Panc1 (cell line): ENCODE results near the gene CYB5RL. TPM values are rescaled to one million over a fixed set of nuclear protein-coding genes. Genes with fewer than 3 reads are reported as not detected.

Experiments used
- ATAC-seq: fragments of 200-7000 bp; cut with Tn5 transposase; 2 replicates; pipeline ENCODE4 v1.9.1; 2020; ENCODE audit warnings: mild to moderate bottlenecking, moderate library complexity
- BruUV-seq: library from RNA; stranded (reverse); fragments of 400-500 nt; replicated peaks from 2 replicates; lab custom pipeline; 2021; lab: Mats Ljungman, UMichigan
- CTCF ChIA-PET: fragments of 300-600 bp; sonication (Branson Sonifier 250); formaldehyde crosslinking; loops from one replicate; lab custom pipeline; 2022; ENCODE audit warnings: antibody characterized with exemption; lab: Charles Lee
- POLR2A ChIA-PET: fragments of 300-600 bp; sonication (Branson Sonifier 250); formaldehyde crosslinking; loops from one replicate; lab custom pipeline; 2022; ENCODE audit warnings: antibody characterized with exemption; lab: Charles Lee
- DNase-seq: peaks from one replicate; pipeline ENCODE4 v3.0.0-alpha.2; 2010; ENCODE audit warnings: low read depth, low spot score
- H3K27ac ChIP-seq: 2 replicates; pipeline ENCODE4 v1.5.1; 2011; ENCODE audit warnings: mild to moderate bottlenecking, low read length, inconsistent platforms
- H3K27me3 ChIP-seq: fragments of 200-500 bp; sonication (Bioruptor generic); 2 replicates; pipeline ENCODE4 v1.6.0; 2014; ENCODE audit warnings: low read length, inconsistent platforms; ENCODE audit not compliant: control insufficient read depth, insufficient read depth
- H3K36me3 ChIP-seq: fragments of 200-500 bp; sonication (Bioruptor generic); 2 replicates; pipeline ENCODE4 v1.5.1; 2014; ENCODE audit warnings: inconsistent platforms, mild to moderate bottlenecking, low read length, moderate library complexity; ENCODE audit not compliant: control insufficient read depth, insufficient read depth
- H3K4me1 ChIP-seq: 2 replicates; pipeline ENCODE4 v1.5.1; 2011; ENCODE audit warnings: inconsistent platforms, mild to moderate bottlenecking, low read length, moderate library complexity; ENCODE audit not compliant: control insufficient read depth, insufficient read depth
- H3K4me3 ChIP-seq, 2 experiments: 2 replicates each; pipeline ENCODE4 v1.5.1; 2011 to 2012; ENCODE audit warnings: low read depth in 2 of 2, low read length in 2 of 2, mild to moderate bottlenecking in 2 of 2, inconsistent platforms in 1 of 2, moderate library complexity in 1 of 2
- H3K9me3 ChIP-seq: fragments of 200-500 bp; sonication (Bioruptor generic); 2 replicates; pipeline ENCODE4 v1.5.1; 2014; ENCODE audit warnings: low read depth, mild to moderate bottlenecking, inconsistent platforms, low read length, moderate library complexity; ENCODE audit not compliant: control insufficient read depth, insufficient read depth
- CTCF ChIP-seq: fragments of 450-650 bp; IDR thresholded peaks from 2 replicates; pipeline ENCODE4 v1.5.1; 2017; ENCODE audit warnings: mild to moderate bottlenecking
- POLR2AphosphoS5 ChIP-seq: IDR thresholded peaks from 2 replicates; pipeline ENCODE4 v1.6.1; 2012; ENCODE audit warnings: mild to moderate bottlenecking, low read depth, low read length, moderate library complexity
- REST ChIP-seq, 2 experiments: IDR thresholded peaks; 2 replicates each; pipeline ENCODE4 v1.6.1; 2011 to 2012; ENCODE audit warnings: low read depth in 2 of 2, control low read depth in 1 of 2, low read length in 1 of 2, mild to moderate bottlenecking in 1 of 2, moderate library complexity in 1 of 2; ENCODE audit not compliant: insufficient read depth in 1 of 2
- SIN3A ChIP-seq: IDR thresholded peaks from 2 replicates; pipeline ENCODE4 v1.6.1; 2012; ENCODE audit warnings: low read depth, mild to moderate bottlenecking, low read length, moderate library complexity, borderline replicate concordance; ENCODE audit not compliant: insufficient read depth
- TCF7L2 ChIP-seq: IDR thresholded peaks from 2 replicates; pipeline ENCODE4 v1.6.1; 2011; ENCODE audit warnings: mild to moderate bottlenecking, low read depth, low read length, inconsistent platforms
- in situ Hi-C: cut with HindIII; loops from 2 replicates; pipeline ENCODE4 v1.10.0; 2016; ENCODE audit warnings: low sequenced_read_pairs, low pct_unique_long_range_greater_than_20kb
- intact Hi-C: fragments of 100-400 bp; cut with micrococcal nuclease; formaldehyde crosslinking; loops from one replicate; pipeline ENCODE4 v1.10.0; 2022; ENCODE audit not compliant: unreplicated experiment
- total RNA-seq: library from RNA; stranded (reverse); gene quantifications from one replicate; pipeline ENCODE4 v1.2.1, GENCODE V29; 2021; ENCODE audit not compliant: unreplicated experiment

Gene CYB5RL
- total RNA-seq, 1 experiment from 2014 or later, result 19.4 TPM

GRCh38 chr1:54156201-54156600 is 43.6 kb downstream of the CYB5RL start:
- intact Hi-C loops (no loop called here), in situ Hi-C loops (no loop called here)
- Histone ChIP-seq H3K27ac (no peak overlapping the region), H3K36me3 (no peaks in the 10 kb centered on the region), H3K4me3 (no peak overlapping the region), H3K4me1 (no peaks in the 10 kb centered on the region), H3K27me3 (no peaks in the 10 kb centered on the region), H3K9me3 (no peaks in the 10 kb centered on the region)
- ChIA-PET CTCF (no interaction called here), POLR2A (no interaction called here)
- ATAC-seq (no peak), DNase-seq (no peak)
- BruUV-seq, result no TSS peak
- TF ChIP-seq POLR2AphosphoS5, result no peak
- no peak for TF ChIP-seq CTCF
- no peak for TF ChIP-seq SIN3A
- TF ChIP-seq REST (IDR thresholded peaks at IDR 0.05; ENCODE audit: insufficient read depth in 1 of 2, low read depth in 2 of 2, low read length in 1 of 2), result no peak
- no peak for TF ChIP-seq TCF7L2

- in situ Hi-C loops (no loop called here), intact Hi-C loops (no loop called here)
- Histone ChIP-seq H3K36me3 (no peaks in the 10 kb centered on the region), H3K27me3 (no peaks in the 10 kb centered on the region), H3K27ac (no peak overlapping the region), H3K4me1 (no peaks in the 10 kb centered on the region), H3K9me3 (no peaks in the 10 kb centered on the region), H3K4me3 (no peak overlapping the region)
- BruUV-seq, result no TSS peak
- no peak for TF ChIP-seq POLR2AphosphoS5
- TF ChIP-seq REST (IDR thresholded peaks at IDR 0.05; ENCODE audit: insufficient read depth in 1 of 2, low read depth in 2 of 2, low read length in 1 of 2), result no peak
- no peak for TF ChIP-seq TCF7L2
- no peak for TF ChIP-seq CTCF
- no peak for TF ChIP-seq SIN3A
- ATAC-seq (no peak), DNase-seq (no peak)
- ChIA-PET CTCF (no interaction called here), POLR2A (interaction anchor here (0.6 kb wide), 1 partner anchor 330 kb away, joined by 4 read pairs; no protein-coding TSS in a partner anchor)
Observed at GRCh38 chr1:54153535-54154439, 46.0 kb downstream of the CYB5RL start.
